Activated naive CD8-positive, alpha-beta T cell treated with anti-CD3 and anti-CD28 coated beads for 36 hours (primary cell): ENCODE results near the gene MPPED2. TPM values are rescaled to one million over a fixed set of nuclear protein-coding genes. Genes with fewer than 3 reads are reported as not detected.

Experiments used
- DNase-seq: peaks from one replicate; pipeline ENCODE4 v3.0.0; 2021
- H3K27ac Mint-ChIP-seq: one replicate; pipeline ENCODE4 v1.8.0; 2022; ENCODE audit warnings: mild to moderate bottlenecking, moderate library complexity, mixed read lengths
- H3K27me3 Mint-ChIP-seq: one replicate; pipeline ENCODE4 v1.8.0; 2022; ENCODE audit warnings: mild to moderate bottlenecking, mixed read lengths
- H3K36me3 Mint-ChIP-seq: one replicate; pipeline ENCODE4 v1.8.0; 2021; ENCODE audit warnings: mild to moderate bottlenecking, mixed read lengths
- H3K4me1 Mint-ChIP-seq: one replicate; pipeline ENCODE4 v1.8.0; 2021; ENCODE audit warnings: mixed read lengths
- H3K4me3 Mint-ChIP-seq: one replicate; pipeline ENCODE4 v1.8.0; 2022; ENCODE audit warnings: mild to moderate bottlenecking, moderate library complexity, mixed read lengths
- H3K9me3 Mint-ChIP-seq: one replicate; pipeline ENCODE4 v1.8.0; 2022; ENCODE audit warnings: mixed read lengths
- total RNA-seq, 2 experiments: library from RNA; stranded (reverse); gene quantifications; one replicate each; pipeline ENCODE4 v1.2.3, GENCODE V29; 2021

Gene MPPED2
- total RNA-seq, 2 experiments from 2014 or later: 0.19 to 0.62 TPM

DNA sequence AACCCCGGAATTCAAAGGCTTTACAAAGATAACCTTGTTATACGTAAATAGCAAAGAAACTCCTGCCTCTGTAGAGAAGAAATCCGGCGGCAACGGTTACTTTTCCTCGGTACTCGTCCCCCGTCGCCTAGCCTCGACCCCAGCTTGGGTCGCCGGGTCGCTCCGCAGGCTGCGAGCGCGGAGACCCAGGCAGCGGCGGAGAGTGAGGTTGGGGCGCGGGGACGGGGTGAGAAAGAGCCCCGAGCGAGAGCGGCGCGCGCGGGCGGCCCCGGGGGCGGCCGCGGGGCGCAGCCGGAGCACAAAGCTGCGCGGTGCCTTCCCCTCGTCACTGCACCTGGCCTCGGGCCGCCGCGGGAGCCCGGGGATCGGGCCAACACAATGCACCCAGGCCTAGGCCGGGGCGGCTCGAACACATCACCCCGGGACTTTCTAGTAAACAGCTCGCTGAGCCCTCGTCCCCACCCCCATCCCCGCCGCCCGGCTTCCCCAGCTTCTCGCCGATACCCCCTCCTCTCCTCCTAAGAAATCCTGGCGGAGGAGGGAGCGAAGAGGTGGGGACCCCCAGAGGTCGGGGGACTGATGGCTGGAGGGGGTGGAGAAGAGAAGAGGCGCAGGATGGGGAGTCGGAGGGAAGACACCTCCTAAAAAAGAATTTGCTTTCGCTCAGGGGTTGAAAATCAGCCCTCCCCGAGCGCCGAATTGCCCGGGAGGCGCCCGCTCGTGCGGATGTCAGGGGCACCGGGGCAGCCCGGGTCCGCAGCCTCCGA, 845 bp downstream of the MPPED2 start:
- Mint-ChIP-seq H3K9me3 (no peaks in the 10 kb centered on the region), H3K4me1 (peaks cover 7% of the 10 kb centered on the region), H3K27me3 (peaks cover 63% of the 10 kb centered on the region), H3K27ac (no peak overlapping the region), H3K36me3 (no peaks in the 10 kb centered on the region), H3K4me3 (peak overlapping the region; percentile 64)
- DNase-seq: peak; percentile 46

- Mint-ChIP-seq H3K4me3 (peak overlapping the region; percentile 23), H3K9me3 (no peaks in the 10 kb centered on the region), H3K4me1 (peaks cover 7% of the 10 kb centered on the region), H3K27ac (no peak overlapping the region), H3K27me3 (peaks cover 55% of the 10 kb centered on the region), H3K36me3 (no peaks in the 10 kb centered on the region)
- DNase-seq: no peak
These were observed 2.5 kb downstream of the MPPED2 start for GRCh38 chr11:30583476-30584280.

DNA sequence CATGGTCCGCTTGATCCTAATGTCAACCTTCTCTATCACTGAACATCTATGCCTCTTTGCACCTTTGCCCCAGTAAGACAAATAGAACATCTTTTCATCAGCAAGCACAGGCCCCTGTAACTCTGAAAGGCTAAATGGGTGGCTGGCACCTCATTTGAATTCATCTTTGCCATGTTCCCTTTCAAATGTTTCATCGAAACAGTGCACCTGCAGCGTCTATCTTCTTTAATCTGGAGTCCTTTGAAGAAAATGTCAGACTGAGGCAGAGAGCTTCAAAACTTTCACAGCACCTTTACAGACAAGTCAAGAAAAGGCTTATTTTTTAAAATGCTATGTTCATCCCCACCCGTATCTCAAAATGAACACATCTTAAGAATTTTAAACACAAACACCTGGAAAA, 3.4 kb downstream of the MPPED2 start:
- Mint-ChIP-seq H3K9me3 (no peaks in the 10 kb centered on the region), H3K27ac (no peak overlapping the region), H3K4me3 (no peak overlapping the region), H3K4me1 (peaks cover 7% of the 10 kb centered on the region), H3K36me3 (no peaks in the 10 kb centered on the region), H3K27me3 (peaks cover 49% of the 10 kb centered on the region)
- no peak for DNase-seq

DNA sequence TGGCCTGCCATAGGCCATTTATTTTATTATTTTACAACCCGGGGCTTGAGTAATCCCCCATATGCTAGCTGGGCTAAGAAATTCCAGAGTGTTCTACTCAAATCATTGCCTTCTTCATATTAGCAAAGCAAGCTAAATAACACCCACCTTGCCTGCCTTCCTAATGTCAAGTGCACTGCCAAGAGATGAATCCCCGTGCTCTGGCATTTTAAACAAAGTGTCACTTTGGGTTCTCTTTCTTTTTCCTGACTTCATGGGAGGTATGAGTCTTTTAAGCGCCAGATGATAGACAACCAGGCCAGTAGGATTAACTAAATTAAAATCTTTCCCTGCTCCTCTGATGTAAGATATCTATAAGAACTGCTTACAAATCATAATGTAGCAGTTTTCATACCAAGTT, 4.5 kb downstream of the MPPED2 start:
- H3K27ac Mint-ChIP-seq: no peak overlapping the region
- no peaks in the 10 kb centered on the region for H3K36me3 Mint-ChIP-seq
- no peak overlapping the region for H3K4me3 Mint-ChIP-seq
- peaks cover 38% of the 10 kb centered on the region for H3K27me3 Mint-ChIP-seq
- H3K9me3 Mint-ChIP-seq: no peaks in the 10 kb centered on the region
- no peak for DNase-seq
- H3K4me1 Mint-ChIP-seq: peaks cover 6% of the 10 kb centered on the region

DNA sequence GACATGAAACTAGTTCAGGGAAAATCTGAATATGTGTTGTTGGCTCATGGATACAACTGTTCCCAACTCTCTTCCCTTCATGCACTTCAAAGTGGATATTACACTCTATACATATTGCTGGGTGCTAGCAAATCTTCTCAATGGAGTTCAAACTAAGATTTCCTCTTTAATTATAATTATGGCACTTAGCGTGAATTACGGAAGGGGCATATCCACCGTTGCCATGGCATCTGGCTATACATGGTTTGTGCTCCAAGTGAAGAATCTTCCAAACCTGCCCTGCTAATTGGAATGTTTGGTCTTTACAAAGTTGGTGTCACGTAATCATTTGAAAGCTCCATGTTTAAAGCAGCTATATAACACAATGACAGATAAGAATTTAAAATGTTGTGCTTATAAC, 5.6 kb downstream of the MPPED2 start:
- H3K9me3 Mint-ChIP-seq: no peaks in the 10 kb centered on the region
- peaks cover 35% of the 10 kb centered on the region for H3K27me3 Mint-ChIP-seq
- H3K4me1 Mint-ChIP-seq: peaks cover 6% of the 10 kb centered on the region
- H3K27ac Mint-ChIP-seq: no peak overlapping the region
- no peaks in the 10 kb centered on the region for H3K36me3 Mint-ChIP-seq
- no peak overlapping the region for H3K4me3 Mint-ChIP-seq
- no peak for DNase-seq

DNA sequence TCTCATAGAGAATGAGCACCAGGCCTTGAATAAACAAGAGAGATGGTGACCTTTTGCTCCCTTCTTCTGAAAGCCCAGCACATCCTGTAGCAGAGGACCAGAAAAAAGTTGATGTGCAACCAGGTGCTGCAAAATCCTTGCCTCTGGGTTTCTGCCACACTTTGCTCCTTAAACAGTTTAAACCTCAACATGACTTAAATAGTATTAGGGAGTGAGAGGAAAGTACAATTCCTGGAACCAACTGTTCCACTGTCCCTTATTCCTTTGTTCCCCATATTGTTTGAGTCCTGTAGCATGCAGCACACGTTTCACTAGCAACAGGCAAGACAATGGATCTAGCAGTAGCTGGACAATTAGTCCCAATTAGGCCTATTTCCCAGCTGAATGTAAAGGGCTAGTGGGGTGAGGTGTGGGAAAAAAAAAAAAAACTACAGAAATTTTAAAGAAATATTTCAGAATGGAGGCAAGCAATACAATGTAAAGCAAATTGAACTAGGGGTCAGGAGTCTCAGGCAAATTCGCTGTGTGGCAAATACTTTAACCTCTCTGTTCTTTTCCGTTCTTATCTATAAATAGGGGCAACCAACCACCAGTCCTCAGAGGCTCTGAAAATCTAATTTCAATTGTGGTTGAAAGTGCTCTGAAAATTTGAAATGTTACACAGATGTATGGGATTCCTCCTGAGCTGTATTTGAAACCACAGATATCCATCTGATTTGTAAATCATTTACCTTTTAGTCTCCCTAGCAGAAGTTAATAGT, 6.6 kb downstream of the MPPED2 start:
- Mint-ChIP-seq H3K27ac (no peak overlapping the region), H3K4me3 (no peak overlapping the region), H3K9me3 (no peaks in the 10 kb centered on the region), H3K4me1 (peaks cover 3% of the 10 kb centered on the region), H3K36me3 (no peaks in the 10 kb centered on the region), H3K27me3 (peaks cover 30% of the 10 kb centered on the region)
- DNase-seq: no peak

GRCh38 chr11:30578406-30578805, 7.7 kb downstream of the MPPED2 start:
- Mint-ChIP-seq H3K4me3 (no peak overlapping the region), H3K4me1 (no peaks in the 10 kb centered on the region), H3K27ac (no peak overlapping the region), H3K27me3 (peaks cover 18% of the 10 kb centered on the region), H3K9me3 (no peaks in the 10 kb centered on the region), H3K36me3 (no peaks in the 10 kb centered on the region)
- DNase-seq: no peak

GRCh38 chr11:30573951-30574350, 12.2 kb downstream of the MPPED2 start:
- H3K27ac Mint-ChIP-seq: no peak overlapping the region

DNA sequence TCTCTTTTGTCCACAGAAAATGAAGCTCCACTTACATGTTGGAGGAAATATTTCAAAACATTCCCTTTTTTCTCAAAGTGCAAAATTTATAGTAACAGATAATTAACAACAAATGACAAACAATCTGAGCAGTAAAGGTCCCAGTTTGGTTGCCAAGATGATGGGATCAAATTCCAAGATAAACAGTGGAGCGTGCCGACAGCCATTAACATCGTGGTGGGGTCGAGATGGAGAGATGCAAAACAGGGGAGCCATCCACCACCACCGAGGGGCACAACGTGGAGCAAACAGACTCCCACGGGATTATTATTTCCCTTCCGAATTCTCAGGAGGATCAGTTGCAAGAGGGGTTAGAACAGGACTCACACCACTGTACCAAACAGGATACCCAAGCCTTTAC, 17.2 kb downstream of the MPPED2 start:
- DNase-seq: no peak
- no peak overlapping the region for H3K27ac Mint-ChIP-seq
- H3K9me3 Mint-ChIP-seq: no peaks in the 10 kb centered on the region
- H3K4me3 Mint-ChIP-seq: no peak overlapping the region
- H3K4me1 Mint-ChIP-seq: no peaks in the 10 kb centered on the region
- peaks cover 5% of the 10 kb centered on the region for H3K27me3 Mint-ChIP-seq
- peaks cover 1% of the 10 kb centered on the region for H3K36me3 Mint-ChIP-seq

More at GRCh38 chr11:30573951-30574350, 12.2 kb downstream of the MPPED2 start:
- Mint-ChIP-seq H3K36me3 (peaks cover 1% of the 10 kb centered on the region), H3K4me1 (no peaks in the 10 kb centered on the region), H3K4me3 (no peak overlapping the region), H3K9me3 (no peaks in the 10 kb centered on the region), H3K27me3 (peaks cover 4% of the 10 kb centered on the region)
- no peak for DNase-seq

GRCh38 chr11:30567644-30568043, 18.5 kb downstream of the MPPED2 start:
- H3K4me3 Mint-ChIP-seq: no peak overlapping the region
- no peaks in the 10 kb centered on the region for H3K9me3 Mint-ChIP-seq
- H3K27ac Mint-ChIP-seq: no peak overlapping the region
- H3K36me3 Mint-ChIP-seq: peaks cover 1% of the 10 kb centered on the region
- DNase-seq: no peak
- H3K27me3 Mint-ChIP-seq: peaks cover 5% of the 10 kb centered on the region
- H3K4me1 Mint-ChIP-seq: no peaks in the 10 kb centered on the region

- Mint-ChIP-seq H3K4me1 (peaks cover under 1% of the 10 kb centered on the region), H3K27ac (no peak overlapping the region), H3K4me3 (no peak overlapping the region), H3K9me3 (no peaks in the 10 kb centered on the region), H3K27me3 (peaks cover 5% of the 10 kb centered on the region), H3K36me3 (peaks cover 1% of the 10 kb centered on the region)
- no peak for DNase-seq
These were observed 19.0 kb downstream of the MPPED2 start for GRCh38 chr11:30567120-30567519.

DNA sequence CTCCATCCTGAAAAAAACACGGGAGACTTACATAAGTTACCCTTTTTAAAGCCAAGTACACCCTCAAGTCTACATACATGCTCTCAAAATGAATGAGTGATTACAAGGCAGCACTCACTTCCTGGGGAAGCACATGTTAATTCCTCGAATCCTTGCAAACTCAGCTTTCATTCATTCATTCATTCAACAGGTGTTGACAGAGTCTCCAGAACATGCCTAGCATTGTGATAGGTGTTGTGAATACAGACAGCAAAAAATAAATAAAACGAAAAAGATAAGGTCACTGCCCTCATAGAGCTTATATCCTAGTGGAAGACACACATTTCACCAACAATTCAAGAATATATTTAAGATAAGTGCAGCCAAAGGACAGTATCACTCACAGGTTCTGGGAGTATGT, 19.7 kb downstream of the MPPED2 start:
- Mint-ChIP-seq H3K27ac (no peak overlapping the region), H3K4me1 (peaks cover 7% of the 10 kb centered on the region), H3K36me3 (peaks cover 1% of the 10 kb centered on the region), H3K4me3 (no peak overlapping the region), H3K9me3 (no peaks in the 10 kb centered on the region), H3K27me3 (peaks cover 5% of the 10 kb centered on the region)
- DNase-seq: no peak

- DNase-seq: no peak
- Mint-ChIP-seq H3K27me3 (peaks cover 5% of the 10 kb centered on the region), H3K27ac (no peak overlapping the region), H3K4me1 (peaks cover 7% of the 10 kb centered on the region), H3K4me3 (no peak overlapping the region), H3K36me3 (peaks cover 1% of the 10 kb centered on the region), H3K9me3 (no peaks in the 10 kb centered on the region)
These were observed 21.1 kb downstream of the MPPED2 start for GRCh38 chr11:30565027-30565426.

DNA sequence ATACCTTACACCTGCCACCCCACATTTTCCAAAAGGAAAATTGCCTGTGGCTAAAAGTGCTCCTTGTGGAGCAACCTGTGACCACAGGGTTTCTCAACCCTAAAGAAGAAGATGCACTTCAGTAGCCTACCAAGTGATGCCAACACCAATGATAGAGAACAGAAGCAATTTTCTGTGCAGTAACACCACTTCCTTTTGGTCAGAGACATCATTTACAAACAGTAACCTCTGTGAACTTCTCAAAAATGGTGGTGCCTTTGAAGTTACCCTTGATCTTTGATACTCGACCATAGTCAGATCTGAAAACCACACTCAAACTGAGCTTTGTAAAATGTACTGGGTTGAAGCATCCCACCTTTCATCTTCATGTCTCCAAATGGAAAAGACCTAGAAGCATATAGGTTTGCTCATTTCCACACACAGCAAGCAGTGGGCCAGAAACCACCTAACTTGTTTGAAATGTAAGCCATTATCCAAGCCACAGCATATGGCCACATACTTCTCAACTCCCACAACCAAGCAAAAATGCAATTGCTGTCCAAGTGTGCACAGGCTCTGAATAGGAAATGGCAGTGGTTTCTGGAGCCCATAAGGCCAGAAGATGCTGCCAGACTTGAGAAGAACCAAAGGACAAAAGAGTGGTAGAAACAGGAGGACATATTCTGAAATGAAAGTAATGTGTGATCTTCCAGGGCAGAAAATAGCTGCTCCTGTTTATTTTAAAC, 24.3 kb downstream of the MPPED2 start:
- Mint-ChIP-seq H3K4me1 (peaks cover 7% of the 10 kb centered on the region), H3K9me3 (no peaks in the 10 kb centered on the region), H3K4me3 (no peak overlapping the region), H3K36me3 (no peaks in the 10 kb centered on the region), H3K27me3 (peaks cover 4% of the 10 kb centered on the region), H3K27ac (no peak overlapping the region)
- no peak for DNase-seq
